ENCODE measurements around the gene CYSTM1.

DNA sequence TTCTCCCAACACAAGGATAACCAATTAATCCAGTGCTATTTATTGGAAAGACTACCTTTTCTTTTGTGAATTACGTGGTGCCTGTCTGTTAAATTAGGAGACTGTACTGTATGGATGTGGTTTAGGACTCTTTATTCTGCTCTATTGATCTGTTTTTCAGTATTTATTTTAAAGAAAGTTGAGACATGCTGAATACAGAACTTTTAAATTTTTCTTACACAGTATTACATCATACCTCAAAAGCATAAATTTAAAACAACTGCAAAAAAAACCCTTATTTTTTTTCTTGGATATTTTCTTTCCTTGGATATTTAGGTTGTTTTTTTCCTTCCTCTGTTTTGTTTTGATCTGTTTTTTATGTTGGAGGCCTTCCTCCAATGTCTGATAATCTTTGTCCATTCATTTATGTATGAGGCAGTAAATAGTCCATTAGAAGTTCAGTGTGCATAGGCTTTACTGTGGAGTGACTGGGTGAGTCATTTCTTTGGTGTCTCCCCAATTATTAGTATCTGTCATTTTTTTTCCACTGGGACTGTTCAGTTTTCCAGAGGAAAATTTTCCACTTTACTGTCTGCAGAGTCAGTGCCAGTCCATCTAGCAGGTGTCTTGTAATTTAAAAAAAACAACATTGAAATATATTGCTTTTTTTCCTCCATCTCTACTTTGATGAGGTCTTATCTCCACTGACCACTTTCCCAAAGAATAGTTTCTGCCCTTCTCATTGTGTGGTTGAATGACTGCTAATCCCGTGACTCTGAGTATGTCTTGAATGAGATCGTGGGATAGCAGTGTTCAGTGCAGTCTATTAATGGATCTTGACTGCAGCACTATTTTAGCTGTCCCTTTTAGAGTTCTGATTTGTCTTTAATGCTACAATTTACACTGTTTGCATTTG lies 15.2 kb downstream of the CYSTM1 start:
- TF ChIP-seq, protein P1, sequence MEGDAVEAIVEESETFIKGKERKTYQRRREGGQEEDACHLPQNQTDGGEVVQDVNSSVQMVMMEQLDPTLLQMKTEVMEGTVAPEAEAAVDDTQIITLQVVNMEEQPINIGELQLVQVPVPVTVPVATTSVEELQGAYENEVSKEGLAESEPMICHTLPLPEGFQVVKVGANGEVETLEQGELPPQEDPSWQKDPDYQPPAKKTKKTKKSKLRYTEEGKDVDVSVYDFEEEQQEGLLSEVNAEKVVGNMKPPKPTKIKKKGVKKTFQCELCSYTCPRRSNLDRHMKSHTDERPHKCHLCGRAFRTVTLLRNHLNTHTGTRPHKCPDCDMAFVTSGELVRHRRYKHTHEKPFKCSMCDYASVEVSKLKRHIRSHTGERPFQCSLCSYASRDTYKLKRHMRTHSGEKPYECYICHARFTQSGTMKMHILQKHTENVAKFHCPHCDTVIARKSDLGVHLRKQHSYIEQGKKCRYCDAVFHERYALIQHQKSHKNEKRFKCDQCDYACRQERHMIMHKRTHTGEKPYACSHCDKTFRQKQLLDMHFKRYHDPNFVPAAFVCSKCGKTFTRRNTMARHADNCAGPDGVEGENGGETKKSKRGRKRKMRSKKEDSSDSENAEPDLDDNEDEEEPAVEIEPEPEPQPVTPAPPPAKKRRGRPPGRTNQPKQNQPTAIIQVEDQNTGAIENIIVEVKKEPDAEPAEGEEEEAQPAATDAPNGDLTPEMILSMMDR (IDR thresholded peaks at IDR 0.05; ENCODE audit: low read depth, low read length) = no peak
- TF ChIP-seq POLR2A (IDR thresholded peaks at IDR 0.05; ENCODE audit: extremely low read depth, insufficient read length) (no peak), MAX (IDR thresholded peaks at IDR 0.05; ENCODE audit: low read depth, low read length) (no peak), MYC (IDR thresholded peaks at IDR 0.05; ENCODE audit: low read depth, low read length) (no peak)

All from NB4 (cell line).